ENCODE results near the gene MESD. TPM values are rescaled to one million over a fixed set of nuclear protein-coding genes. Genes with fewer than 3 reads are reported as not detected.
A peak's percentile ranks its signal among the peaks of the same experiment; 100 is the strongest.

MESD gene
- total and polyA plus RNA-seq, 4 experiments from 2014 or later, result 32.2 to 44.6 (median 39.5) TPM

GRCh38 chr15:80945605-80946004 is 44.0 kb downstream of the MESD start:
- Mint-ChIP-seq H3K27me3 (no peaks in the 10 kb centered on the region), H3K4me3 (no peak overlapping the region), H3K4me1 (no peaks in the 10 kb centered on the region), H3K9me3 (no peaks in the 10 kb centered on the region), H3K27ac (peak overlapping the region in 2 of 7 donors; percentile 23 to 65), H3K36me3 (peaks cover 73 to 77% of the 10 kb centered on the region in 2 donors)
- Histone ChIP-seq H3K4me1 (ENCODE audit: insufficient read depth, low read length) (no peaks in the 10 kb centered on the region), H3K36me3 (ENCODE audit: insufficient read depth, low read length) (peaks cover 21% of the 10 kb centered on the region), H3K27ac (ENCODE audit: low read depth, low read length) (no peak overlapping the region), H3K9me3 (ENCODE audit: control insufficient read depth in 1 of 2, low read length in 2 of 2) (no peaks in the 10 kb centered on the region), H3K27me3 (ENCODE audit: insufficient read depth, low read length) (no peaks in the 10 kb centered on the region), H3K4me3 (ENCODE audit: low read length in 2 of 2) (no peak overlapping the region)
- CTCF ChIA-PET (ENCODE audit: partially characterized antibody), result interaction anchor here (1.5 kb wide), 1 partner anchor 25 kb away, joined by 4 read pairs; no protein-coding TSS in a partner anchor
- intact Hi-C loops (cut with micrococcal nuclease), result no loop called here
- no peak for DNase-seq
- POLR2A ChIA-PET (ENCODE audit: partially characterized antibody), result no interaction called here

DNA sequence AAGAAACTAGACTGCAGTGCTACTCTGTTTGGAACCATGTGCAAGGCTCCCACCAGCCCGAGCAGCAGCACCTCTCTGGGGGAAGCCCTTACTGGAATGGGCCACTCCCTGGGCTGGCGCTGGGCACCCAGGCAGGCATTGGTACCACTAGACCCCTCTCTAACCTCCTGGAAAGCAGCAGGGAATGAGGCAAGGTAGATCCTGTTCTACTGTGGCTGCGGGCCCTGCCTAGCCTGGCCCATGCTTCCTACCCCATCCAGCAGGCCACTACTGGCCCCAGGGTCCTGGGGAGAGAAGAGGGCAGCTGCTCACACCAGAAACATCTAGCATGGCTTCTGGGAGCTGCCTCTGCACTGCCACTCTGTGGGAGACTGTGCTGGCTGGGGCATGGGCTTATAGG is 44.8 kb downstream of the MESD start:
- no peak overlapping the region for H3K4me3 Mint-ChIP-seq
- H3K4me3 ChIP-seq (ENCODE audit: low read length in 2 of 2), result no peak overlapping the region
- CTCF ChIA-PET (ENCODE audit: partially characterized antibody), result interaction anchor here (1.5 kb wide), 1 partner anchor 25 kb away, joined by 4 read pairs; no protein-coding TSS in a partner anchor
- H3K9me3 Mint-ChIP-seq, result no peaks in the 10 kb centered on the region
- H3K4me1 Mint-ChIP-seq, result no peaks in the 10 kb centered on the region
- peaks cover 21% of the 10 kb centered on the region for H3K36me3 ChIP-seq (ENCODE audit: insufficient read depth, low read length)
- H3K27ac ChIP-seq (ENCODE audit: low read depth, low read length), result no peak overlapping the region
- no peaks in the 10 kb centered on the region for H3K4me1 ChIP-seq (ENCODE audit: insufficient read depth, low read length)
- POLR2A ChIA-PET (ENCODE audit: partially characterized antibody), result no interaction called here
- no peaks in the 10 kb centered on the region for H3K27me3 ChIP-seq (ENCODE audit: insufficient read depth, low read length)
- no peak overlapping the region for H3K27ac Mint-ChIP-seq
- H3K27me3 Mint-ChIP-seq, result no peaks in the 10 kb centered on the region
- H3K9me3 ChIP-seq (ENCODE audit: control insufficient read depth in 1 of 2, low read length in 2 of 2), result no peaks in the 10 kb centered on the region
- intact Hi-C loops (cut with micrococcal nuclease), result no loop called here
- no peak for DNase-seq
- peaks cover 69 to 76% of the 10 kb centered on the region in 2 donors for H3K36me3 Mint-ChIP-seq

GRCh38 chr15:80942746-80943565 is 46.7 kb downstream of the MESD start:
- intact Hi-C loops (cut with micrococcal nuclease), result no loop called here
- POLR2A ChIA-PET (ENCODE audit: partially characterized antibody), result no interaction called here
- H3K4me1 ChIP-seq (ENCODE audit: insufficient read depth, low read length), result no peaks in the 10 kb centered on the region
- H3K27me3 ChIP-seq (ENCODE audit: insufficient read depth, low read length), result no peaks in the 10 kb centered on the region
- no peak overlapping the region for H3K4me3 ChIP-seq (ENCODE audit: low read length in 2 of 2)
- Mint-ChIP-seq H3K4me1 (no peaks in the 10 kb centered on the region), H3K9me3 (no peaks in the 10 kb centered on the region), H3K36me3 (peaks cover 58 to 62% of the 10 kb centered on the region in 2 donors), H3K27me3 (no peaks in the 10 kb centered on the region), H3K4me3 (no peak overlapping the region), H3K27ac (no peak overlapping the region)
- DNase-seq, result no peak
- H3K9me3 ChIP-seq (ENCODE audit: control insufficient read depth in 1 of 2, low read length in 2 of 2), result no peaks in the 10 kb centered on the region
- peaks cover 16% of the 10 kb centered on the region for H3K36me3 ChIP-seq (ENCODE audit: insufficient read depth, low read length)
- CTCF ChIA-PET (ENCODE audit: partially characterized antibody), result no interaction called here
- no peak overlapping the region for H3K27ac ChIP-seq (ENCODE audit: low read depth, low read length)

DNA sequence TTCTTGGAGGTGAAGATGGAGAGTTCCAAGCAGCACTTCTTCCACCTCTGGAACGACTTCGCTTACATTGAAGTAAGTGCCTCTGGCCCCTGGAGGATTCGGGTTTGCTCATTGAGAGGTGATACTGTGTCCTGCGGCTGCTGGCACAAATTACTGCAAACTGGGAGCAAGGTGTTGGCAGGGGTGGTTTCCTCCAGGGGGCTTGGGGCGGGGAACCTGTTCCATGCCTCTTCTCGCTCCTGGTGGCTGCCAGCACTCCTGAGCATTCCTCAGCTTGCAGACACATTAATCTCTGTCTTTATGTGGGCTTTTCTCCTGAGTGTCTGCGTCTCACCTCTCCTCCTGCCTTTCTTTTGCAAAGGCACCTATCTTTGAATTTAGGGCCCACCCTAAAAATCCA is 47.4 kb downstream of the MESD start:
- CTCF ChIA-PET (ENCODE audit: partially characterized antibody), result no interaction called here

GRCh38 chr15:80940851-80941250 is 48.8 kb downstream of the MESD start:
- Histone ChIP-seq H3K27ac (ENCODE audit: low read depth, low read length) (no peak overlapping the region), H3K36me3 (ENCODE audit: insufficient read depth, low read length) (peaks cover 14% of the 10 kb centered on the region), H3K9me3 (ENCODE audit: control insufficient read depth in 1 of 2, low read length in 2 of 2) (no peaks in the 10 kb centered on the region), H3K4me1 (ENCODE audit: insufficient read depth, low read length) (no peaks in the 10 kb centered on the region), H3K4me3 (ENCODE audit: low read length in 2 of 2) (no peak overlapping the region), H3K27me3 (ENCODE audit: insufficient read depth, low read length) (no peaks in the 10 kb centered on the region)
- H3K4me1 Mint-ChIP-seq, result no peaks in the 10 kb centered on the region
- ChIA-PET CTCF (ENCODE audit: partially characterized antibody) (interaction anchor here (0.6 to 2.4 kb wide), 3 partner anchors 29 to 539 kb away, joined by 3 to 10 read pairs (median 3); no protein-coding TSS in a partner anchor), POLR2A (ENCODE audit: partially characterized antibody) (no interaction called here)
- H3K9me3 Mint-ChIP-seq, result no peaks in the 10 kb centered on the region
- no peak overlapping the region for H3K4me3 Mint-ChIP-seq
- DNase-seq, result no peak
- H3K36me3 Mint-ChIP-seq, result peaks cover 51 to 54% of the 10 kb centered on the region in 2 donors
- intact Hi-C loops (cut with micrococcal nuclease), result no loop called here
- no peaks in the 10 kb centered on the region for H3K27me3 Mint-ChIP-seq
- H3K27ac Mint-ChIP-seq, result no peak overlapping the region

More for the DNA sequence above, 47.4 kb downstream of the MESD start:
- POLR2A ChIA-PET (ENCODE audit: partially characterized antibody), result no interaction called here
- Histone ChIP-seq H3K36me3 (ENCODE audit: insufficient read depth, low read length) (peaks cover 14% of the 10 kb centered on the region), H3K4me1 (ENCODE audit: insufficient read depth, low read length) (no peaks in the 10 kb centered on the region), H3K4me3 (ENCODE audit: low read length in 2 of 2) (no peak overlapping the region), H3K27ac (ENCODE audit: low read depth, low read length) (no peak overlapping the region), H3K9me3 (ENCODE audit: control insufficient read depth in 1 of 2, low read length in 2 of 2) (no peaks in the 10 kb centered on the region), H3K27me3 (ENCODE audit: insufficient read depth, low read length) (no peaks in the 10 kb centered on the region)
- Mint-ChIP-seq H3K27me3 (no peaks in the 10 kb centered on the region), H3K4me1 (no peaks in the 10 kb centered on the region), H3K27ac (no peak overlapping the region), H3K9me3 (no peaks in the 10 kb centered on the region), H3K36me3 (peaks cover 56 to 60% of the 10 kb centered on the region in 2 donors), H3K4me3 (no peak overlapping the region)
- intact Hi-C loops (cut with micrococcal nuclease), result no loop called here
- DNase-seq, result no peak

DNA sequence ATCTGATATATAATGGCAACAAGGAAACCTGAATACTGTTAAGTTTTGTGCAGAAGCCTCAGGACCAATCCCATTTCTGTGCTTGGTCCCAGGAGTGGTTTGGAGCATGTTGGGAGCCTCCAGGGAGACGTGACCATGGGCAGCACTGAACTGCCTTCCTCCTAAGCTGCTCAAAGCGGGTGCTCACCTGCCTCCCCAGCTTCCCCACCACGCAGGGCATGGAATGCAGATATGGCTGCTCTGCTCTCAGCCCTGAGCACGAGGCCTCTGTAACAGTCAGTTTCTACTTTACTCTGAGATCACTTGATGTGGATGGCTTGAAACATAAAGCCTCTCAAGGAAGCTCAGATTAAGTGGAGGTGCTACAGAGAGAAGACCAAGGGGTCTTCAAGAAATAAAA is 49.3 kb downstream of the MESD start:
- Histone ChIP-seq H3K36me3 (ENCODE audit: insufficient read depth, low read length) (peaks cover 14% of the 10 kb centered on the region), H3K27me3 (ENCODE audit: insufficient read depth, low read length) (no peaks in the 10 kb centered on the region), H3K27ac (ENCODE audit: low read depth, low read length) (no peak overlapping the region), H3K9me3 (ENCODE audit: control insufficient read depth in 1 of 2, low read length in 2 of 2) (no peaks in the 10 kb centered on the region), H3K4me3 (ENCODE audit: low read length in 2 of 2) (no peak overlapping the region), H3K4me1 (ENCODE audit: insufficient read depth, low read length) (no peaks in the 10 kb centered on the region)
- Mint-ChIP-seq H3K27ac (no peak overlapping the region), H3K27me3 (no peaks in the 10 kb centered on the region), H3K4me1 (no peaks in the 10 kb centered on the region), H3K9me3 (no peaks in the 10 kb centered on the region), H3K4me3 (no peak overlapping the region), H3K36me3 (peaks cover 49% of the 10 kb centered on the region in 2 donors)
- no peak for DNase-seq
- intact Hi-C loops (cut with micrococcal nuclease), result no loop called here
- ChIA-PET CTCF (ENCODE audit: partially characterized antibody) (interaction anchor here (1.3 to 2.4 kb wide), 2 partner anchors 30 to 326 kb away, joined by 3 to 10 read pairs; no protein-coding TSS in a partner anchor), POLR2A (ENCODE audit: partially characterized antibody) (no interaction called here)

GRCh38 chr15:80939216-80939615 is 50.4 kb downstream of the MESD start:
- POLR2A ChIA-PET (ENCODE audit: partially characterized antibody), result no interaction called here
- Histone ChIP-seq H3K36me3 (ENCODE audit: insufficient read depth, low read length) (peaks cover 9% of the 10 kb centered on the region), H3K4me1 (ENCODE audit: insufficient read depth, low read length) (no peaks in the 10 kb centered on the region), H3K27me3 (ENCODE audit: insufficient read depth, low read length) (no peaks in the 10 kb centered on the region), H3K4me3 (ENCODE audit: low read length in 2 of 2) (no peak overlapping the region), H3K9me3 (ENCODE audit: control insufficient read depth in 1 of 2, low read length in 2 of 2) (no peaks in the 10 kb centered on the region), H3K27ac (ENCODE audit: low read depth, low read length) (no peak overlapping the region)
- no peaks in the 10 kb centered on the region for H3K27me3 Mint-ChIP-seq
- H3K4me3 Mint-ChIP-seq, result no peak overlapping the region
- H3K9me3 Mint-ChIP-seq, result no peaks in the 10 kb centered on the region
- DNase-seq, result no peak
- H3K27ac Mint-ChIP-seq, result no peak overlapping the region
- intact Hi-C loops (cut with micrococcal nuclease), result no loop called here
- CTCF ChIA-PET (ENCODE audit: partially characterized antibody), result interaction anchor here (2.4 kb wide), 1 partner anchor 327 kb away, joined by 10 read pairs; no protein-coding TSS in a partner anchor
- H3K4me1 Mint-ChIP-seq, result no peaks in the 10 kb centered on the region
- peaks cover 43 to 50% of the 10 kb centered on the region in 2 donors for H3K36me3 Mint-ChIP-seq
